Activated T-cell treated with anti-CD3 and anti-CD28 coated beads, Interleukin-2, amount 50 U/mL, for 72 hours (primary cell): ENCODE measurements around the gene PERCC1. TPM values are rescaled to one million over a fixed set of nuclear protein-coding genes. Genes with fewer than 3 reads are reported as not detected.
"Not testable (repeated sequence)": the region's sequence is repeated elsewhere in the genome, so short reads cannot be mapped to it uniquely, and the experiment has no call there.

Source experiments
- ATAC-seq, 2 donors: fragments of 150-1000 bp; cut with Tn5 transposase; replicated peaks in 1 of 2; 2 replicates each; pipeline ENCODE4 v1.10.0; 2021; ENCODE audit warnings: moderate library complexity in 2 of 2, mild to moderate bottlenecking in 1 of 2
- DNase-seq, 2 donors: peaks; one replicate each; pipeline ENCODE4 v3.0.0; 2021 to 2022; ENCODE audit warnings: mixed read lengths in 1 of 2
- H3K27ac Mint-ChIP-seq: one replicate; pipeline ENCODE4 v1.8.0; 2022; ENCODE audit warnings: mild to moderate bottlenecking, moderate library complexity, mixed read lengths
- H3K27me3 Mint-ChIP-seq: one replicate; pipeline ENCODE4 v1.8.0; 2022; ENCODE audit warnings: low read depth, mixed read lengths
- H3K36me3 Mint-ChIP-seq, 2 donors: one replicate each; pipeline ENCODE4 v1.8.0; 2022; ENCODE audit warnings: mixed read lengths in 2 of 2, mild to moderate bottlenecking in 1 of 2; ENCODE audit not compliant: insufficient read depth in 2 of 2
- H3K4me1 Mint-ChIP-seq: one replicate; pipeline ENCODE4 v1.8.0; 2022; ENCODE audit warnings: low read depth, mixed read lengths
- H3K4me3 Mint-ChIP-seq, 2 donors: one replicate each; pipeline ENCODE4 v1.8.0; 2022; ENCODE audit warnings: mild to moderate bottlenecking in 2 of 2, mixed read lengths in 2 of 2, moderate library complexity in 2 of 2
- H3K9me3 Mint-ChIP-seq, 2 donors: one replicate each; pipeline ENCODE4 v1.8.0; 2022; ENCODE audit warnings: mixed read lengths in 2 of 2
- total RNA-seq, 2 donors: library from RNA; stranded (reverse); gene quantifications; one replicate each; pipeline ENCODE4 v1.2.3, GENCODE V29; 2022

Gene PERCC1
- total RNA-seq, 2 donors from 2014 or later, result 0.81 TPM; not detected in 1

DNA sequence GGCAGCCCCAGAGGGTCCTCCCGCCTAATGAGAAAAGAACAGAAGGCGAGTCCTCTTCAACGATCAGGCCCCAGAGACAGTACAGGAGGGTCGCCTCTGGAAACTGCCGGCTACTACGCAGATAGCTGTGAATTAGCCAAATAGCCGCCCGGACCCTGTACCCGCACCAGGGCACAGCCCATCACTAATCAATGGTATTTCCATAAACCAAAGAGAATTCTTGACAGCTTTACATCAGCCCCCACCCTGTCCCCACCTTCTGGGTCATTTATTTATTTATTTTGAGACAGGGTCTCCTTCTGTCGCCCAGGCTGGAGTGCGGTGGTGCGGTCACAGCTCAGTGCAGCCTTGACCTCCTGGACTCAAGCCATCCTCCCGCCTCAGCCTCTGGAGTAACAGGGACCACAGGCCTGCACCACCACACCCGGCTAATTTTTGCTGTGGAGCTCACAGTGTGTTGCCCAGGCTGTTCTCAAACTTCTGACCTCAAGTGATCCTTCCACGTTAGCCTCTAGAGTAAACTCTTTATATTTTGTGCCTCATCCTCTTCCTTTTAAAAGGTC, 44.8 kb downstream of the PERCC1 start:
- DNase-seq, result no peak
- Mint-ChIP-seq H3K4me3 (peak overlapping the region; percentile 87 to 90), H3K9me3 (no peaks in the 10 kb centered on the region), H3K36me3 (no peaks in the 10 kb centered on the region), H3K4me1 (peaks cover 37% of the 10 kb centered on the region), H3K27ac (peak overlapping the region; percentile 86), H3K27me3 (no peaks in the 10 kb centered on the region)
- ATAC-seq, result no peak

DNA sequence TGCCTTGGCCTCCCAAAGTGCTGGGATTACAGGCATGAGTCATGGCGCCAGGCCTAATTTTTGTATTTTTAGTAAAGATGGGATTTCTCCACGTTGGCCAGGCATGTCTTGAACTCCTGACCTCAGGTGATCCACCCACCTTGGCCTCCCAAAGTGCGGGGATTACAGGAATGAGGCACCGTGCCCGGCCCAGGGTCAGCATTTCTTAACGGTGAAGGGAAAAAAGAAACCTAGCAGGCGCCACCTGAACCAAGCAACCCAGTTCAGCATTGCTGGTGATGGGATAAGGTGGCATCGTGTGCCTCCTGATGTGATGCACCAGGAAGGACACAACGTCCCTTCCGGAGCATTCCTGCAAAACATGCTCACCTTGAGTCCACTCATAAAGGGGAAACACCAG, 46.2 kb downstream of the PERCC1 start:
- H3K4me1 Mint-ChIP-seq, result peaks cover 26% of the 10 kb centered on the region
- H3K36me3 Mint-ChIP-seq, result no peaks in the 10 kb centered on the region
- DNase-seq (no peak), ATAC-seq (no peak)
- H3K27me3 Mint-ChIP-seq, result no peaks in the 10 kb centered on the region
- no peak overlapping the region for H3K4me3 Mint-ChIP-seq
- H3K9me3 Mint-ChIP-seq, result no peaks in the 10 kb centered on the region
- H3K27ac Mint-ChIP-seq, result no peak overlapping the region

DNA sequence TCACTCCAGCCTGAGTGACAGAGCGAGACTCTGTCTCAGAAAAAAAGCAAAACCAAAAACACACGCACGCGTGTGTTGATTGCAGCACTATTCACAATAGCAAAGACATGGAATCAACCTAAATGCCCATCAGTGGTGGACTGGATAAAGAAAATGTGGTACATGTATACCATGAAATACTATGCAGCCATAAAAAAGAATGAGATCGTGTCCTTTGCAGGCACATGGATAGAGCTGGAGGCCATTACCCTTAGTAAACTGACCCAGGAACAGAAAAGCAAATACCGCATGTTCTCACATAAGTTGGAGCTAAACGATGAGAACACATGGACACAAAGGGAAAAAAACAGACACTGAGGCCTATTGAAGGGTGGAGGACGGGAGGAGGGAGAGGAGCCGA, 48.1 kb downstream of the PERCC1 start:
- H3K4me1 Mint-ChIP-seq, H3K27me3 Mint-ChIP-seq, H3K9me3 Mint-ChIP-seq, H3K27ac Mint-ChIP-seq, H3K36me3 Mint-ChIP-seq, H3K4me3 Mint-ChIP-seq, DNase-seq, ATAC-seq: not testable (repeated sequence)

DNA sequence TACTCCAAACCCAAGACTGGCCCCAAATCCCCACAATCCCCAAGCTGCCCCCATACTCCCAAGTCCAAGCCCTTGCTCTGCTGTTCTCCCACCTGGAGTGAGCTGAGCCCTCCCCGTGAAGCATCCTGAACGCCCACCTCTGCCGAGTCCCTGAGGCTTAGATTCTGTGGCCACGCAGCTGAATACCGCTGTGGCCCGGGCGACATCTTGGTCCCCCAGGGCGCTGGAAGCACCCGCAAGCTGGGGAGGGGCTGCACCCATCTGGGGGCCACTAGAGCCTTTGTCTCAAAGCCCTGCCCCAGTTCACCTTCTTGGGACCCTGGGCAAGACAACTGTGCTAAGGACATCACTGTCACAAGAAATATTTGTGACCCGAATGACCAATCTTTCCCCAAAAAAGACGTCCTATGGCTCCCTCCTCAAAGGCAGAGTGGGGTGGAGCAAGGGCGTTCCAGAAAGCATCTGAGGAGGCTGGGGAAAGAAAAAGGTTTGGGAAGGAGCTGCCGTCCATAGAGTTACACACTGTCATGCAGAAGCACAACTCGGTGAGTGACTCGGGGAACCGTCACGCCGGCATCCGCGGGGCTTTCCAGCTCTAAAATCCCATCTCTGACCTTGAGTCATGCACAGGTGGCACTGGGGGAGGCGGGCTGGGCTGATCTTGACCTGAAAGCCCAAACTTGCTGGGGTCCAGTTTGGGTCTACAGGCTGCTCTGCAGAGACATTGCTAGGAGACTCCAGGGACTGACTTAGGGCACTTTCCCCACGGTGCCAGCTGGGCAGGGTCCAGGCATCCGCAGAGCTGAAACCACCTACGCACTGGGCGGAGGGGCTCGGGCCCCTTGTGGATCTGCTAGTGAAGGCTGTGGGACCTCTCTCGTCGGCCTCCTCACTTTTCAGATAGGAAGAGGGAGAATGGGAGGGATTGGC, 51.3 kb downstream of the PERCC1 start:
- Mint-ChIP-seq H3K27me3 (no peaks in the 10 kb centered on the region), H3K9me3 (no peaks in the 10 kb centered on the region), H3K4me1 (no peaks in the 10 kb centered on the region), H3K4me3 (no peak overlapping the region), H3K27ac (no peak overlapping the region), H3K36me3 (no peaks in the 10 kb centered on the region)
- no peak for DNase-seq
- ATAC-seq, result no peak

Other genes starting within 250 kb of the PERCC1 start
- gene TPSG1, start 205.8 kb upstream of the PERCC1 start, total RNA-seq, result under 1 TPM in 1 of 2 donors, not detected in 1; 0.32 TPM
- gene TPSB2, start 200.9 kb upstream of the PERCC1 start, total RNA-seq, result under 1 TPM in 1 of 2 donors, not detected in 1; 0.60 TPM
- gene TPSAB1, start 190.4 kb upstream of the PERCC1 start, total RNA-seq, result under 1 TPM in 1 of 2 donors, not detected in 1; 0.28 TPM
- gene TPSD1, start 175.0 kb upstream of the PERCC1 start, total RNA-seq, result not detected
- gene UBE2I, start 121.4 kb upstream of the PERCC1 start, total RNA-seq, result 100 to 1,000 TPM; 225 to 231 TPM
- gene BAIAP3, start 97.4 kb upstream of the PERCC1 start, total RNA-seq, result 1 to 10 TPM in 1 of 2 donors, under 1 TPM in 1; 0.26 to 1.1 TPM
- 10 to 100 TPM; 39.1 to 44.8 TPM for gene TSR3, start 79.2 kb upstream of the PERCC1 start, total RNA-seq
- gene GNPTG, start 79.1 kb upstream of the PERCC1 start, total RNA-seq, result 10 to 100 TPM; 22.1 to 23.8 TPM
- 10 to 100 TPM; 51.1 to 69.5 TPM for gene UNKL, start 16.4 kb upstream of the PERCC1 start, total RNA-seq
- 10 to 100 TPM; 14.5 to 17.9 TPM for gene UQCC4, start 10.3 kb upstream of the PERCC1 start, total RNA-seq
- gene CCDC154, start 13.5 kb downstream of the PERCC1 start, total RNA-seq, result 1 to 10 TPM; 2.7 to 3.4 TPM
- gene CLCN7, start 44.0 kb downstream of the PERCC1 start, total RNA-seq, result 10 to 100 TPM; 53.7 to 55.1 TPM
- not detected for gene PTX4, start 57.9 kb downstream of the PERCC1 start, total RNA-seq
- gene TELO2, start 62.3 kb downstream of the PERCC1 start, total RNA-seq, result 10 to 100 TPM; 28.6 to 34.7 TPM
- gene TMEM204, start 102.6 kb downstream of the PERCC1 start, total RNA-seq, result 10 to 100 TPM; 15.7 to 16.7 TPM
- gene IFT140, start 181.0 kb downstream of the PERCC1 start, total RNA-seq, result 10 to 100 TPM; 13.7 to 16.1 TPM
- gene CRAMP1, start 181.3 kb downstream of the PERCC1 start, total RNA-seq, result 10 to 100 TPM; 28.3 to 30.1 TPM
- 10 to 100 TPM; 54.1 to 62.7 TPM for gene JPT2, start 247.2 kb downstream of the PERCC1 start, total RNA-seq